ENCODE results near the gene AHNAK.

DNA sequence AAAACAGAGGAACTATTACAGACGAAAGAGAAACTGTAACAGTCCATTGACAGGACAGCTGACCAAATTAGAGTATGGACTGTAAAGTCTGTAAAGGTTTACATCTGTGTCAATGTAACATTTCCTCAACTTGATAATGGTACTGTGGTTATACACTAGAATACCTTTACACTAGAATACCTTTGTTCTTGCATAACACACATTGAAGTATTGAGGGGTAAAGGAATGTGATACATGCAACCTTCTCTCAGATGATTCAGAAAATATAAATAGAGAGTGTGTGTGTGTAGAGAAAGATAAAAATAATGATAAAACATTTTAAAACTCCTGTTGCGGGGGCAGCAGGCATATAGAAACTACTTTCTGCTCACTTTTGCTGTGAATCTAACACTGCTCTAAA lies 32.6 kb upstream of the AHNAK start:
- TF ChIP-seq POLR2A (IDR thresholded peaks at IDR 0.05) (no peak), EP300 (IDR thresholded peaks at IDR 0.05) (no peak)
- TF ChIP-seq, protein P1, sequence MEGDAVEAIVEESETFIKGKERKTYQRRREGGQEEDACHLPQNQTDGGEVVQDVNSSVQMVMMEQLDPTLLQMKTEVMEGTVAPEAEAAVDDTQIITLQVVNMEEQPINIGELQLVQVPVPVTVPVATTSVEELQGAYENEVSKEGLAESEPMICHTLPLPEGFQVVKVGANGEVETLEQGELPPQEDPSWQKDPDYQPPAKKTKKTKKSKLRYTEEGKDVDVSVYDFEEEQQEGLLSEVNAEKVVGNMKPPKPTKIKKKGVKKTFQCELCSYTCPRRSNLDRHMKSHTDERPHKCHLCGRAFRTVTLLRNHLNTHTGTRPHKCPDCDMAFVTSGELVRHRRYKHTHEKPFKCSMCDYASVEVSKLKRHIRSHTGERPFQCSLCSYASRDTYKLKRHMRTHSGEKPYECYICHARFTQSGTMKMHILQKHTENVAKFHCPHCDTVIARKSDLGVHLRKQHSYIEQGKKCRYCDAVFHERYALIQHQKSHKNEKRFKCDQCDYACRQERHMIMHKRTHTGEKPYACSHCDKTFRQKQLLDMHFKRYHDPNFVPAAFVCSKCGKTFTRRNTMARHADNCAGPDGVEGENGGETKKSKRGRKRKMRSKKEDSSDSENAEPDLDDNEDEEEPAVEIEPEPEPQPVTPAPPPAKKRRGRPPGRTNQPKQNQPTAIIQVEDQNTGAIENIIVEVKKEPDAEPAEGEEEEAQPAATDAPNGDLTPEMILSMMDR (IDR thresholded peaks at IDR 0.05), result no peak

Data from stomach (tissue), 4 donors.